Stimulated activated CD4-positive, alpha-beta T cell treated with anti-CD3 and anti-CD28 coated beads, Interleukin-4, amount 100 ng/mL, for 4 hours (primary cell): ENCODE results near the gene TRMT5.

Experiments
- DNase-seq, 2 experiments: peaks; one replicate each; pipeline ENCODE4 v3.0.0-alpha.2; 2020

Gene TRMT5

GRCh38 chr14:60958146-60958545 lies 22.7 kb downstream of the TRMT5 start:
- no peak for DNase-seq

GRCh38 chr14:60956632-60957031 lies 24.2 kb downstream of the TRMT5 start:
- DNase-seq, result no peak

GRCh38 chr14:60956202-60956601 lies 24.7 kb downstream of the TRMT5 start:
- DNase-seq, result no peak

GRCh38 chr14:60951776-60952435 lies 29.0 kb downstream of the TRMT5 start:
- DNase-seq, result no peak

- no peak for DNase-seq
Observed at GRCh38 chr14:60946773-60947172, 34.1 kb downstream of the TRMT5 start.

GRCh38 chr14:60945984-60946383 lies 34.9 kb downstream of the TRMT5 start:
- no peak for DNase-seq

GRCh38 chr14:60944204-60944603 lies 36.7 kb downstream of the TRMT5 start:
- no peak for DNase-seq

GRCh38 chr14:60943637-60944032 lies 37.2 kb downstream of the TRMT5 start:
- DNase-seq, result no peak

GRCh38 chr14:60935319-60935718 lies 45.6 kb downstream of the TRMT5 start:
- no peak for DNase-seq

- DNase-seq, result no peak
Observed at GRCh38 chr14:60933920-60934655, 46.8 kb downstream of the TRMT5 start.

- DNase-seq, result no peak
Observed at GRCh38 chr14:60931218-60931617, 49.7 kb downstream of the TRMT5 start.

- DNase-seq, result no peak
Observed at GRCh38 chr14:60926002-60926401, 54.9 kb downstream of the TRMT5 start.

GRCh38 chr14:60925286-60925685 lies 55.6 kb downstream of the TRMT5 start:
- DNase-seq, result no peak

GRCh38 chr14:60922050-60922449 lies 58.8 kb downstream of the TRMT5 start:
- no peak for DNase-seq
